Measurements from ENCODE around the gene BPIFB1. TPM values are rescaled to one million over a fixed set of nuclear protein-coding genes. Genes with fewer than 3 reads are reported as not detected.

BPIFB1 gene
- total and polyA plus RNA-seq, 2 of the 13 experiments (the other 11 are each of a cell fraction or from before 2014, with no cell fraction given), result 0.82 to 4.4 TPM

DNA sequence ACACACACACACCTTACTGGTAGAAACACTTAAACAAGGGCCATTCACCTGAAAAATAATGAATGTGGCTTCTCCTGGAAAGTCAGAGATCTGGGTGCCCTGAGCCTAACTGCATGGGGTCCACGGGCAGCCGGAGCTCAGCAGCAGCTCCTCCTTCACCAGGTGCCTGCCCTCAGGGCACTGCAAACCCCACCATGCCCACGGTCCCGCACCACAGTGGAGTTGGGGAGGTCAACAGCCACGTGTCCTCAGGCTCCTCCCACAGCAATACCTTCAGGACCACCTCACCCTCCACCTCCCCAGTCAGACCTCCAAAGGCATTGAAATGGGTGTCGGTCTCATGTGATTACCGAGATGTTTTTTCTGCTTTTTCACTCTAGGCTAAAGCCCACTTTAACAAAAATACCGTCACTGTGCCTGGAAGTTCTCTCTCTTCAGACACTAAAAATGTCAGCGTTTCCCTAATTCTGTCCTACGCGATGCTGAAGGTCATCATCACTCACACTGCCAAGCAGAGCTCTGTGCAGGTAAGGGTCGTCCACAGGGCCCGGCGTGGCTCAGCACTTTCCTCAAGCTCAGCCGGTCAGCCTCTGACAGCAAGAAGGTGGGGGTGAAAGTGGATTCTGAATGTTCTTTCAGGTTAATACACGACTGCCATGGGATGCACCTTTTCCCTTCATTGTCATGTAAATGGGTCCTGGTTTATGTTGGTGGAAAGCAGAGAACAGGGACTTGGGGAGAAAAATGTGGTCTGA, 69.4 kb downstream of the BPIFB1 start:
- Histone ChIP-seq H3K27me3 (ENCODE audit: control insufficient read depth in 1 of 2, insufficient read depth in 2 of 2, low read length in 2 of 2) (no peaks in the 10 kb centered on the region), H3K79me2 (ENCODE audit: insufficient read depth, low read length) (no peaks in the 10 kb centered on the region), H3K4me1 (ENCODE audit: insufficient read depth, low read length) (peaks cover 10% of the 10 kb centered on the region), H4K20me1 (ENCODE audit: insufficient read depth, low read length) (no peaks in the 10 kb centered on the region), H2AFZ (ENCODE audit: low read length) (no peak overlapping the region), H3K4me2 (ENCODE audit: low read depth, low read length) (no peak overlapping the region), H3K36me3 (replicated peaks in 1 of 2; ENCODE audit: control insufficient read depth in 1 of 2, insufficient read depth in 2 of 2, low read length in 2 of 2) (peaks cover 2 to 9% of the 10 kb centered on the region in 2 experiments; a peak in 3 of 5 replicates), H3K4me3 (replicated peaks in 1 of 3; ENCODE audit: insufficient read depth in 1 of 3, low read depth in 2 of 3, low read length in 3 of 3) (no peak overlapping the region), H3K27ac (ENCODE audit: extremely low read length, insufficient read depth, low read length) (no peak overlapping the region), H3K9me3 (ENCODE audit: low read length) (no peaks in the 10 kb centered on the region), H3K9ac (ENCODE audit: insufficient read depth, low read depth, low read length) (no peak overlapping the region)
- DNase-seq (ENCODE audit: low spot score) (no peak), ATAC-seq (no peak), FAIRE-seq (no peak)
- in situ Hi-C loops (cut with HindIII; ENCODE audit: extremely low pct_ligation_motif_present, low pct_unique_long_range_greater_than_20kb), result no loop called here
- WGBS (ENCODE audit: low lambda C conversion rate), result 89% methylated on average over 16 of the region's 16 CpGs
- POLR2A ChIA-PET, result interaction anchor here (0.7 kb wide), 1 partner anchor 323 kb away, joined by 4 read pairs; no protein-coding TSS in a partner anchor
- no TSS peak for BruUV-seq (replicated peaks)
- CTCF ChIA-PET (ENCODE audit: low intra/inter-chr PET ratio, low total read pairs), result no interaction called here
- intact Hi-C loops (cut with micrococcal nuclease; ENCODE audit: unreplicated experiment), result no loop called here
- TF ChIP-seq ZBTB7A (CRISPR knock-in tag; IDR thresholded peaks at IDR 0.05), result no peak
- TF ChIP-seq CCDC6 (CRISPR knock-in tag; IDR thresholded peaks at IDR 0.05), result no peak
- TF ChIP-seq MZF1 (CRISPR knock-in tag; IDR thresholded peaks at IDR 0.05; ENCODE audit: borderline replicate concordance), result no peak
- TF ChIP-seq ZNF3 (CRISPR knock-in tag; IDR thresholded peaks at IDR 0.05), result no peak
- no peak for TF ChIP-seq ZNF501 (CRISPR knock-in tag; IDR thresholded peaks at IDR 0.05)
- TF ChIP-seq NFE2L1 (CRISPR knock-in tag; IDR thresholded peaks at IDR 0.05; ENCODE audit: borderline replicate concordance), result no peak
- TF ChIP-seq BRCA1 (CRISPR knock-in tag; IDR thresholded peaks at IDR 0.05), result no peak
- no peak for TF ChIP-seq ZFP37 (CRISPR knock-in tag; IDR thresholded peaks at IDR 0.05; ENCODE audit: borderline replicate concordance)
- no peak for TF ChIP-seq ZNF660 (CRISPR knock-in tag; IDR thresholded peaks at IDR 0.05; ENCODE audit: borderline replicate concordance, low read depth)
- TF ChIP-seq POGZ (CRISPR knock-in tag; IDR thresholded peaks at IDR 0.05), result no peak
- no peak for TF ChIP-seq CREB1 (IDR thresholded peaks at IDR 0.05)
- TF ChIP-seq CREB1 (CRISPR knock-in tag; IDR thresholded peaks at IDR 0.05), result no peak
- no peak for TF ChIP-seq ARID4A (CRISPR knock-in tag; IDR thresholded peaks at IDR 0.05; ENCODE audit: borderline replicate concordance)
- TF ChIP-seq ZNF326 (CRISPR knock-in tag; IDR thresholded peaks at IDR 0.05; ENCODE audit: borderline replicate concordance), result no peak
- TF ChIP-seq ZNF225 (CRISPR knock-in tag; IDR thresholded peaks at IDR 0.05), result 0 out of 2 replicates have a peak, but pooled peaks have one; percentile 45
- no peak for TF ChIP-seq RXRB (CRISPR knock-in tag; IDR thresholded peaks at IDR 0.05; ENCODE audit: borderline replicate concordance)
- TF ChIP-seq TOPORS (CRISPR knock-in tag; IDR thresholded peaks at IDR 0.05), result no peak

All from HepG2 (cell line).